Head of caudate nucleus (tissue), 42 donors: ENCODE measurements around the gene NSD1.

Experiments
- DNase-seq, 42 donors: peaks; one replicate each; pipeline versions ENCODE4 v3.0.0 to v3.0.0-alpha.2; 2020 to 2021; ENCODE audit warnings: mixed read lengths in 7 of 42
- intact Hi-C: fragments of 100-400 bp; cut with DNase I; formaldehyde crosslinking; loops from one replicate; pipeline ENCODE4 v1.15.0; 2022

The NSD1 gene

DNA sequence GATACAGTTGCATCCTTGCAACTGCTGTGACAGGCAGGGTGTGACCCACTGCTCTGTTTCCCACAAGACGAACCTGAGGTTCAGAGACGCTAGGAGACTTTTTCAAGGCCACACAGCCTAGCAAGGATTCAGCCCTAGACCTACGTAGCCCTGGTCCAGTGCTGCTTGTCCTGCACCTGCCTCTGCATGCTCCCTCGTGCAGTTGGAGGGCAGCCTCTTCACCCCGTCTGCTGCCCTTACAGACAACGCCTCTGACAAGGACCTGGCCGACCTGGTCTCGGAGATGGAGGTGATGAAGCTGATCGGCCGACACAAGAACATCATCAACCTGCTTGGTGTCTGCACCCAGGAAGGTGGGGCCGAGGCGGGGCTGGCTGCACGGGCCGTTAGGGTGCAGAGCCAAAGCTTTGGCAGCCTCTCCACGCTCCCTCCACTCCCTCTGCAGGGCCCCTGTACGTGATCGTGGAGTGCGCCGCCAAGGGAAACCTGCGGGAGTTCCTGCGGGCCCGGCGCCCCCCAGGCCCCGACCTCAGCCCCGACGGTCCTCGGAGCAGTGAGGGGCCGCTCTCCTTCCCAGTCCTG is 38.4 kb upstream of the NSD1 start:
- intact Hi-C loops: no loop called here
- no peak for DNase-seq

DNA sequence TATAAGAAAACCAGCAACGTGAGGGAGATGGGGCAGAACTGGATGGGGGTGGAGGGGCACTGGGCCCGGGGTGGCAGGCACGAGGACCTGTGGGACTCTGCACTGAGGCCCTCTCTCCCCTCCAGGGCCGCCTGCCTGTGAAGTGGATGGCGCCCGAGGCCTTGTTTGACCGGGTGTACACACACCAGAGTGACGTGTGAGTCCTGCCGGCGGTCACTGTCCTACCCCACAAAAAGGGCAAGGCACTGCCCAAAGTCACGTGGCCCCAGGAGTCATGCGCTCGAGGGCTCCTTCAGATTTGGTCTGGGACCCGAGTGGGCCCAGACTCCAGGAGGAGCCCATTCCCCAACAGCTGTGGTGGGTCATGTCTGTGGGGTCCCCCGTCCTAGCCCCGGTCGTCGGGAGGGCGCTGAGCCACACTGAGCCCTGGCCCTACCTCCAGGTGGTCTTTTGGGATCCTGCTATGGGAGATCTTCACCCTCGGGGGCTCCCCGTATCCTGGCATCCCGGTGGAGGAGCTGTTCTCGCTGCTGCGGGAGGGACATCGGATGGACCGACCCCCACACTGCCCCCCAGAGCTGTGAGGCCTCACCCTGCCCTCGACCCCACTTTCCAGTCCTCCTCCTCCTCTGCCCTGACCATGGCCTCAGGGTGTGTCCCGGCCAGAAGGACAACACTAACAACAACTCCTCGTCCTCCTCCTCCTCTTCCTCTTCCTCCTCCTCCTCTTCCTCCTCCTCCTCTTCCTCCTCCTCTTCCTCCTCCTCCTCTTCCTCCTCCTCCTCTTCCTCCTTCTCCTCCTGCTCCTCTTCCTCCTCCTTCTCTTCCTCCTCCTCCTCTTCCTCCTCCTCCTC is 37.2 kb upstream of the NSD1 start:
- intact Hi-C loops: no loop called here
- no peak for DNase-seq

DNA sequence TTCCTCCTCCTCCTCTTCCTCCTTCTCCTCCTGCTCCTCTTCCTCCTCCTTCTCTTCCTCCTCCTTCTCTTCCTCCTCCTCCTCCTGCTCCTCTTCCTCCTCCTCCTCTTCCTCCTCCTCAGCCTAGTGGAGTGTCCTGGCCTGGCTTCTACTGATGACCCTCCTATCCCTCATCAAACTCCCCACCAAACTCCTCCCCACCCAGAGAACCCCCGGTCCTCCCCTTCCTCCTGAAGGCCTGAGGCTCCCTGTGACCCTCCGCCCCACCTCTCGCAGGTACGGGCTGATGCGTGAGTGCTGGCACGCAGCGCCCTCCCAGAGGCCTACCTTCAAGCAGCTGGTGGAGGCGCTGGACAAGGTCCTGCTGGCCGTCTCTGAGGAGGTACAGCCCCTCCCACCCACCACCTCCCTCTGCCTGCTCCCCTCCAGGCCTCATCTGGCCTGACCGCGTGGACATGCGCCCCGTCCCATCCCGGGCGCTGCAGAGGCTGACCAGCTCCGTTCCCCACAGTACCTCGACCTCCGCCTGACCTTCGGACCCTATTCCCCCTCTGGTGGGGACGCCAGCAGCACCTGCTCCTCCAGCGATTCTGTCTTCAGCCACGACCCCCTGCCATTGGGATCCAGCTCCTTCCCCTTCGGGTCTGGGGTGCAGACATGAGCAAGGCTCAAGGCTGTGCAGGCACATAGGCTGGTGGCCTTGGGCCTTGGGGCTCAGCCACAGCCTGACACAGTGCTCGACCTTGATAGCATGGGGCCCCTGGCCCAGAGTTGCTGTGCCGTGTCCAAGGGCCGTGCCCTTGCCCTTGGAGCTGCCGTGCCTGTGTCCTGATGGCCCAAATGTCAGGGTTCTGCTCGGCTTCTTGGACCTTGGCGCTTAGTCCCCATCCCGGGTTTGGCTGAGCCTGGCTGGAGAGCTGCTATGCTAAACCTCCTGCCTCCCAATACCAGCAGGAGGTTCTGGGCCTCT is 36.3 kb upstream of the NSD1 start:
- DNase-seq: no peak
- intact Hi-C loops: no loop called here

DNA sequence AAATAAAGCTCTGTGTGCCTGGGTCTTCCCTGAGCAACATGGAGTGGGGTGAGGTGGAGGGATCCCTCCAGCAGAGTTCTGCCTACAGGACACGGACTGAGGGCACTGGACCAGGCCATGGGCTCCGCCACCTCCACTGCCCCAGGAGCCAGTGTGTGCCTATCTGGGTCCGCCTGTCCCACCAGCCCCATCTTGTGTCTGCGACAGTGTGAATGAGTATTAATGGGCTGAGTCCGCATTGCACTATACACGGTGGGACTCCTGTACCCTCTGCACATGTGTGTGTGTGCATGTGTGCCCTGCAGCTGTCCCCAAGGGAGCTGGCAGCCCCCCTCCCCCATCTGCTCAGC is 35.5 kb upstream of the NSD1 start:
- intact Hi-C loops: no loop called here
- no peak for DNase-seq

DNA sequence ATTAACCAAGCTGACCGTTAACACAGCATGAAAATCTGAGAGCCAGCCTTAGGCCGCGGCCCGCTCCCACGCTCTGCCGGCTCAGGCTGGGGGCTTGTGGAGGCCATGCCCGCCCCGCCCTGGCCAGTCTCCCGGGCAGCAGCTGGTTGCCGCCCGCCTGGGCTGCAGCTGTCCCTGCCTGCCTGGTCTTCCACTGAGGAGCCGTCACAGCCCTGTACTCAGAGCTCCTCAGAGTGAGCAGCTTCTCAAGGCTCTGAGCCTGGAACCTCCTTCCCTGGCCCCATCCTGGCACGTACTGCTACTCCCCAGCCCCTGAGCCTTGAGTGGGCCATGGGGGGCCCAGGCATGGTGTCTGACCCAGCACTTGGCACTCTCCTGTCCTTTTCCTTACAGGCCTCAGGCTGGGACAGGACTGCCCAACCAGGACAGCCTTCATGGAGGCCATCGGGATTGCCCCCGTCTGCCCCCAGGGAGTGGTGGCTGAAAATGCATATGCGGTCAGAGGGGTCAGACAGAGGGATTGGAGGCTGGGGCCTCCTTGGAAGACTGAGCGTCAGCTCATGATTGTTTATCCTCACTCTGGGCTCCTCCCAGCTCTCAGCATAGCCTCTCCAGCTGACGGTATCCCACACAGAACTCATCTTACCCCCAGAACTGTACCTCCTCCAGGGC is 35.0 kb upstream of the NSD1 start:
- DNase-seq: peak in 36 of 42 donors; percentile 12 to 75 (median 40)
- intact Hi-C loops: no loop called here

DNA sequence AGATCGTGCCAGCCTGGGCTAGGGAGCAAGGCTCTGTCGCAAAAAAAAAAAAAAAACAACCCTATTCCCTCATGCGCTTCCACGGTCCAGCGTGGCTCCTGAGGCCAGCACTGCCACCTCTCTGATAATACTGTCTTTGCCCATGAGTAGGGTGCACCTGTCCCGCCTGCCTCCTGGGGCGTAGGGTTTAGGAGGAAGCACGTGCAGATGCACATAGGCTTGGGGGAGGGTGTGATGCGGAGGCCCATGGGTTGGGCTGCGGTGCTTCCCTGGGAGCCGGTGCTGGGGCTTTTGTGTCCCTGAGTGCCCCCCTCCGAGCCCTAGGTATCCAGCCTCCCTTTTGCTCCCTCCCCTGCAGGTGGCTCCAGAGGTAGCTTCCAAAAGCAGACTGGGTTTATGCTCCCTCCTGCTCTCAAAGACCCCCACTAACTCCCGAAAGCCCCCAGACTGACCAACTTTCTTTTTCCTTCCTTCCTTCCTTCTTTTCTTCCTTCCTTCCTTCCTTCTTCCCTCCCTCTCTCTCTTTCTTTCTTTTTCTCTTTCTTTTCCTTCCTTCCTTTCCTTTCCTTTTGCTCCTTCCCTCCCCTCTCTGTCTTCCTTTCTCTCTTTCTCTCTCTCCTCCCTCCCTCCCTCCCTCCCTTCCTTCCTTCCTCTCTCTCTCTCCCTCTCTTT is 34.0 kb upstream of the NSD1 start:
- intact Hi-C loops: no loop called here
- no peak for DNase-seq

DNA sequence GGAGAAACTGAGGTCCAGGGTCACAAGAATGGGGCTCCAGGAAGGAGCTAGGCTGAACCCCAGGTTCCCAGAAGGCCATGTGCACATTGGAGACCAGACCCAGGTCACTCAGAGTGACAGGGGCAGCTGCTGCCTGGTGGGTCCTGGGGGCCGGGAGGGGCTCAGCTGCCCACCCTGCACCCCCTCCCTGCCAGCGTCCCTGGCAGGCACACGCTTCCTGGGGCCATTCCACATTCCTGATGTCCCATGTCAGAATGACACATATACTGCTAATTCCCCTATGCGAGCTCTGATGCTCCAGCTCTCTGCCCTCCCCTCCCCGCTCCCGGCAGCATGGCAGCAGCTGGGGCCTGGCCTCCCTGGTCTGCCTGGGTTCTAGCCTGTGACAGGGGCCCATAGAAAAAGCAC is 32.9 kb upstream of the NSD1 start:
- intact Hi-C loops: no loop called here
- no peak for DNase-seq

DNA sequence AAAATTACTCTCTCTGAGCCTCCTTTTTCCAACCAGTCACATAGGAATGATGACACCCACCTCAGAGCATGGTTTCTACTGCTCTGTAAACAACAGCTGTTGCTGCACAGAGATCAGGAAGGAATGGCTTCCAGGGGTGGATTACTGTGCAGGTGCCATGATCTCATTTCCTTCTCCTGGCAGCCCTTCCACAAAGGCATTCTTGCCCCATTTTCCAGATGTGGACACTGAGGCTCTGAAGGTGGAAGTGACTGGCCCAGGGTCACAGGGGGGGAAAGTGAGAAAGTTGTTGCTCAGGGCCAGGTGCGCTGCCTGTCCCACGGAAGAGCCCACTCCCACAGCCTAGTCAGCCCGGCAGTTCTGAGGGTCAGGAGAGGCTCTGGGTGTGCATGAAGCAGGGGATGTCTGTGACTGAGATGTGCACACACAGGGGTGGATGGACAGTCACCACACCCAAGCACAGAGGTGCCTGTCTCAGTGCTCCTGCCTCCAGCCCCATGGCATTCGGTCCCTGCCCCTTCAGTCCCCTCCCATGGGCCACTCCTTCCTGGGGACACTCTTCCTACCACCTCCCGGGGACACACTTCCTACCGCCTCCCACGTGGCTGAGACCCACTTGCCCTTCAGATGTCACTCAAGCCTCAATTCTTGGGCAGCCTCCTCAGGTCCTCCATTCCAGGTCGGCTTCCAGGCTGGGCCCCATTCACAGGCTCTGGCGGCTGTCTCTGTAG is 29.9 kb upstream of the NSD1 start:
- no peak for DNase-seq

DNA sequence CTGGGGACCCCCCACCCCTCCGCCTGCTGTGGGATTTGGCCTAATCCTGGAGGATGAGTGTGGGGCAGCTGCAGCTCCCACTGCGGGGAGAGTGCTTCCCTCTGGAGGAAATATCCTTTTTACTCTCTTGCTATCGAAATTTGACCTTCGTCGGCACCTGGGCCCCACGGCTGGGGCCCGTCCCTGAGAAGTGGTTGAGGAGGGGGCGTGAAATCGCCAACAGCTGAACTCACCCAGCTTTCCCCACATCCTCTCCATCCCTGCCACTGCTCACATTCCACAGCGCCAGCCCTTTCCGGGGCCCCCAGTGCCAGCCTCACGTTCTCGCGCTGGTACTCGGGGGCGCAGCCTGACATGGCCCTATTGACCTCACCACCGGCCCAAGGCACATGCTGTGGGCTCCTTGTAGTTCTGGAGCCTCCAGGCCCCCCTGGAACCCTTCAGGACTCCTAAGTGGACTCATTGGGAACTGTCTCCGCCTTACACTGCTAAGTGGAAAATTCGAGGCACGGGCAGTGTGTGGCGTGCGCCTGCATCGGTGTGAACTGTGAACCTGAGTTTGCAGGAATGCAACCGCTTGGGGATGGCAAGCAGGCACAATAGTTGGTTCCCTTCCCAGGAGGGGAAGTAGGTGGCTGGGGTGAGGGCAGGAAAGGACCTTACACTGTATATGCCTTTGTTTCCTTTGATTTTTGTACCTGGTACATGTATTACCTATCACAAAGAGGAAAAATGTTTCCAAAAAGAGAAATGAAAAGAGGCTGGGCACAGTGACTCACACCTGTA is 27.7 kb upstream of the NSD1 start:
- intact Hi-C loops: no loop called here
- no peak for DNase-seq

More for the DNA sequence above, 29.9 kb upstream of the NSD1 start:
- intact Hi-C loops: no loop called here

DNA sequence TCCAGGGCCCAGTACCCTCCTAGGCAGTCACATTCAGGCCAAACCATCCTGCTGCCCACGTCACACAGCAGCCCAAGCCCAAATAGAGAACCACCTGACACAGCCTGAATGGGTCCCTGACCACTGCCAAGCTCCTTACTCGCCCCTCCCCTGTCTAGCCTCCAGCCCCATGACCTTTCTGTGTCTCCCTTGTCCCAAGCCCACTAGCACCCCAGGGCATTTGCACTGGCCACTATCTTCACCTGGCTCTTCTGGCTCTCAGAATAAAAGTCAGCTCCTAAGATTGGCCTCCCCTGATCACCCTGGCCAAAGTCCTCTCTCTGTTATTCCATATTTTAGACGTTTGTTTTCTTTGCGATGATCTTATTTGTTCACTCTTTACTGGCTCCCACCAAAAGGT is 26.4 kb upstream of the NSD1 start:
- DNase-seq: no peak
- intact Hi-C loops: no loop called here

DNA sequence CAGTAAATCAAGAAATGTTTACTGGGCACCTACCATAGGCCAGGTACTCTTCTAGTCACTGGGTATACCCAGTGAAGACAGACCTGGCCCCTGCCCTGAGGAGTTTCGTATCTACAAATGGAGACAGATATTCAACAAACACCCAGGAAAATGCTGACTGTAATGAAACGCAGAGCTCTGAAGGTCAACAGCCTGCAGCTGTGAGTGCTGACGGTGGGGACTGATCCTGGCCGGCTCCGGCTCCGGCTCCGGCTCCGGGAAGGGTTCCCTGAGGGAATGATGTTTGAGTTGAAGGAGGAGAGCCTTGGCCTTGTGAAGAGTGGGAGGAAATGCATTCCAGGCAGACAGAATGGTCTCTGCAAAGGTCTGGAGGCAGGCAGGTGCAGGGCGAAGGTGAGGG is 23.8 kb upstream of the NSD1 start:
- intact Hi-C loops: loop anchor here (5.0 kb wide), 1 partner anchor 192 kb away; the partner anchor contains the start of genes PRELID1 and RAB24
- no peak for DNase-seq

DNA sequence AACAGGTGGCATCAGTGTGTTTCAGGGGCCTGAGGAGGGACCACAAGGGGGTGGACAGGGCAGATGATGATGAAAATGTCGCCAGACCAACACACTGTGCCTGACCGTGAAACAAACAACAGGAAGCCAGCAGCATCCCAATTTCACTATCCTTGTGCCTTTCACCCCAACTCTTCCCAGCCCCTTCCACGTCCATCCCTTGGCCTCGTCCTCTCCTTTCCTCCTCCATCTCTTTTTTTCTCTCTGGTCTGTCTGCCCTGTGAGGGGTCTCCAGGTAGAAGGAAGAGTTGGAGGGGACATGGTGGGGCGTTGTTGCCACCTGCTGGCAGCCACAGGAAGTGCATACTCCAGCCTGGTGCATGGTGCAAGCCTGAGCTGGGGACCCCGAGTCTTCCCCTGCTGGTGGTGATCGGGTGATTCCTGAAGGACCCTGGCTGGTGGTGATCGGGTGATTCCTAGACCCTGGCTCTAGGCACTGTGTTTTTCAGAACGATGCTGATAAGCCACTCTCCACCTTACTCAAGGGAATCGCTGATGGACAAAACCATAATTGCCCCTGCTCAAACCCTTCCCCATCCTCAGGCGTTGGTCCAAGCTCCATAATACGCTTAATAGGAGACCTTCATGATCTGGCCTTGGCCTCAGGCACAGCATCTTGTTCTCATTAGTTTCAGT is 21.7 kb upstream of the NSD1 start:
- intact Hi-C loops: loop anchor here (5.0 kb wide), 1 partner anchor 190 kb away; the partner anchor contains the start of genes PRELID1 and RAB24
- DNase-seq: peak in 41 of 42 donors; percentile 38 to 88 (median 73)

DNA sequence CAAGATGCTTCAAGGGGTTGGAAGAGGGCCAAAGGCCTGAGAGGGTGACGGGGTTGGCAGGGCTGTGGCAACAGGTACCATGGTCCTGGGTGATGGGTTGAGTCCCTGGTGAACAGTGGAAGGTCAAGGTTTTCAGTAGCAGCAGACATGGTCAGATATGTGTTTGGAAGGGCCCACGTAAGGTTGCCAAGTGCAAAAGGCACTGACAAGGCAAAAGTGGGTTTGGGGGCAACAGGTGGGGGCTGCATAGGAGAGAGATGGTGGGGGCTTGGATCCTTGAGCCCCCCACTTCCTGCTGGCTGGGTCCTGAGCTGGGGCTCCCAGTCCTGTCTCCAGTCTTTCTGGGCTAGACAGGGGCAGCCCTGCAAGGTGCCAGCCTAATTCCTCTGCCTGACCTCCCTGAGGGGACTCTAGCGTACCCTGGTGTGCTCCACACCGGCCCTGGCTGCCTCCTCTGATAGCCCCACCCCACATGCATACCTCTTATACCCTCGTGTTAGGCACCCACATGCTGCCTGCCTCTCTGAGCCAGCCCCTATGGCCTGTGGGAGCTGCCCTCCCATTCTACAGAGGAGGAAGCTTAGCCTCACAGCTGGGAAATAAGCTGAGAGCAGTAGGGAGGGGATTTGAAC is 20.9 kb upstream of the NSD1 start:
- no peak for DNase-seq

DNA sequence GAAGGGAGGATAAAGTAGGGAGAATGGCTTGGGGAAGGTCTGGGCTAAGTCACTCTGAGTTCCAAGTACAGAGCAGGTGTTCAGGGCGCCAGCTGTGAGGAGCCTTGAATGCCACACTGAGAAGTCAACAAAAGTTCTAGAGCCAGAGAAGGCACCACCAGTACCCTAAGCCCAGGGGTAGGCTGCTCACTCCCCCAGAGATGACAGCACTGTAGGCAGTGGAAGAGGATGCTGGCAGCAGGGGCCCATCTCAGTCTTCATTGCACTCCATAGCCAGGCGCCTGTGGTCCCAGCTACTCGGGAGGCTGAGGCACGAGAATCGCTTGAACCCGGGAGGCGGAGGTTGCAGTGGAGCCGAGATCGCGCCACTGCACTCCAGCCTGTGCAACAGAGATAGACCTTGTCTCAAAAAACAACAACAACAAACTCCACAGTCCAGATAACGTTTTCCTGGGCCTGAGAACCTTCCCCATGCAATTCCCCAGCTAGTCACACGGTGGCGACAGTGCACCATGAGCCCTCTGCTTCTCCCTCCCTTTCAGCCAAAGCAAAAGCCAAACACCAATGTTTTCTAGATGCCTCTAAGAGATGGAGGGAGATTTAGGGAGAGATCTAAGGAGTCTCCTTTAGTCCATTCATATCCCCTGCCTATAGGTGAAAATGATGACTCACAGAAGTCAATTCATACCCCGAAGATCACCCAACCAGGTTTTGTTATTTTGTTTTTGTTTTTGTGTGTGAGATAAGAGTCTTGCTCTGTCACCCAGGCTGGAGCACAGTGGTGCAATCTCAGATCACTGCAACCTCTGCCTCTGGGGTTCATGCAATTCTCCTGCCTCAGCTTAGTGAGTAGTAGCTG is 19.8 kb upstream of the NSD1 start:
- intact Hi-C loops: loop anchor here (5.0 kb wide), 1 partner anchor 189 kb away; the partner anchor contains the start of genes PRELID1 and RAB24
- DNase-seq: peak in 41 of 42 donors; percentile 67 to 93 (median 83)

More for the DNA sequence above, 20.9 kb upstream of the NSD1 start:
- intact Hi-C loops: loop anchor here (5.0 kb wide), 1 partner anchor 190 kb away; the partner anchor contains the start of genes PRELID1 and RAB24
